ENCODE measurements around the gene ZDHHC11B. TPM values are rescaled to one million over a fixed set of nuclear protein-coding genes. Genes with fewer than 3 reads are reported as not detected.
A peak's percentile ranks its signal among the peaks of the same experiment; 100 is the strongest.
"Not testable (repeated sequence)": the region's sequence is repeated elsewhere in the genome, so short reads cannot be mapped to it uniquely, and the experiment has no call there.

The ZDHHC11B gene
- total and polyA plus RNA-seq, 9 donors = 3.8 to 51.1 (median 10.4) TPM

DNA sequence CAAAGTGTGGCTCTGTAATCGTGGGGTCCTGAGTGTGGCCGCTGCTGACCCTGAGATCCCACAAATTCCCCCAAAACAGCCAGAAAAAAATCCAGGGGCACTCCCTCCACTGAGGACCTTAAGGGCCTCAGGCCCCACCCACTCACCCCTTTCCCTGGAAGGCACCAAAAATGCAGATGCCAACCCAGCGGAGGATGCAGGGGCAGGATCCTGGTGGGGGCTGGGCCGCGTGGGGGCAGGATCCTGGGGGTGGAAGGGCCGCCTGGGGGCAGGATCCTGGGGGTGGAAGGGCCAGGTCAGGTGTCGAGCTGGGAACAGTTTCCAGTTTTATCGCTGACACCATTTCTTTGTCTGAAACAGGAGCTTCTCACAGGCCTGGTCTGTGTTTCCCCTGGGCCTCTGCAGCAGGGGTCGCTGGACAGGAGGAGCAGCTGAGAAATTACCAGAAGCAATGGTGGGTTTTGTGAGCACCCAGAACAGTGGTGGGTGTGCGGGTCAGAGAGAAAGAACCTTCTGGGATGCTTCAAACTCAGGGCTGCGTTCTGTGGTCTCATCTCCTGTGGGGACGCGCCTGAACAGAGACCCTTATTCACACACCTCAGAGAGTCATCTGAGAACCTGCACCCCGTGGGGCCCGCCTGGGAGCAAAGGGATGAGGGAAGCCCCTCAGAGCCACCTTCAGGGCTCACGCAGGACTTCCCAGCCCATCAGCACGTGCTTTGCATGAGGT lies 105.2 kb downstream of the ZDHHC11B start:
- not testable (repeated sequence) for H3K4me3 ChIP-seq (ENCODE audit: low read length); H3K27me3 ChIP-seq (ENCODE audit: control insufficient read depth, insufficient read depth, low read length); H3K36me3 ChIP-seq (ENCODE audit: control insufficient read depth, insufficient read depth, low read length); H3K4me1 ChIP-seq (ENCODE audit: control insufficient read depth, insufficient read depth, low read length); H3K9me3 ChIP-seq (replicated peaks; ENCODE audit: control insufficient read depth, low read depth, low read length); DNase-seq; H3K27ac ChIP-seq (ENCODE audit: low read length)
- WGBS (ENCODE audit: insufficient coverage) = 100% methylated on average over 2 of the region's 17 CpGs

DNA sequence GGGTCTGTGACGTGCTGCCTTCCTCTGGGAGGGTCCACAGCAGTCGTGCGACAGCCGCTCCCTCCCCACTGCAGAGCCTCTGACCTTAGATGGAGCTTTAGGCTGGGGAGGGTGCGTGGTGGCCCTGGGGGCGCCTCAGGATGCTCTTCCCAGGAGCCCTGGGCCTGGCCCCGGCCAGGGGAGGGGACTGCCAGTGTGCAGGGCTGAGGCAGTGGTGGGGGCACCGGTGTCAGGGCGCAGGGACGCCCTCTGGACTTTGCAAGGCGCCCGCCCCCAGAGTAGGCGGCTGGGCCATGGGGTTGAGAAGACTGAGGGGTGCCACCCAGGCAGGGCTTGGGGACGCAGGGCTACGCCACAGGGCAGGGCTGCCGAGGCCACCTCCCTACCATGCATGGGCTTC lies 106.0 kb downstream of the ZDHHC11B start:
- H3K36me3 ChIP-seq (ENCODE audit: control insufficient read depth, insufficient read depth, low read length); DNase-seq; H3K27me3 ChIP-seq (ENCODE audit: control insufficient read depth, insufficient read depth, low read length); H3K9me3 ChIP-seq (replicated peaks; ENCODE audit: control insufficient read depth, low read depth, low read length); H3K4me3 ChIP-seq (ENCODE audit: low read length); H3K27ac ChIP-seq (ENCODE audit: low read length): not testable (repeated sequence)
- 23% methylated on average over 3 of the region's 16 CpGs for WGBS (ENCODE audit: insufficient coverage)
- H3K4me1 ChIP-seq (ENCODE audit: control insufficient read depth, insufficient read depth, low read length) = peaks cover 17% of the 10 kb centered on the region

DNA sequence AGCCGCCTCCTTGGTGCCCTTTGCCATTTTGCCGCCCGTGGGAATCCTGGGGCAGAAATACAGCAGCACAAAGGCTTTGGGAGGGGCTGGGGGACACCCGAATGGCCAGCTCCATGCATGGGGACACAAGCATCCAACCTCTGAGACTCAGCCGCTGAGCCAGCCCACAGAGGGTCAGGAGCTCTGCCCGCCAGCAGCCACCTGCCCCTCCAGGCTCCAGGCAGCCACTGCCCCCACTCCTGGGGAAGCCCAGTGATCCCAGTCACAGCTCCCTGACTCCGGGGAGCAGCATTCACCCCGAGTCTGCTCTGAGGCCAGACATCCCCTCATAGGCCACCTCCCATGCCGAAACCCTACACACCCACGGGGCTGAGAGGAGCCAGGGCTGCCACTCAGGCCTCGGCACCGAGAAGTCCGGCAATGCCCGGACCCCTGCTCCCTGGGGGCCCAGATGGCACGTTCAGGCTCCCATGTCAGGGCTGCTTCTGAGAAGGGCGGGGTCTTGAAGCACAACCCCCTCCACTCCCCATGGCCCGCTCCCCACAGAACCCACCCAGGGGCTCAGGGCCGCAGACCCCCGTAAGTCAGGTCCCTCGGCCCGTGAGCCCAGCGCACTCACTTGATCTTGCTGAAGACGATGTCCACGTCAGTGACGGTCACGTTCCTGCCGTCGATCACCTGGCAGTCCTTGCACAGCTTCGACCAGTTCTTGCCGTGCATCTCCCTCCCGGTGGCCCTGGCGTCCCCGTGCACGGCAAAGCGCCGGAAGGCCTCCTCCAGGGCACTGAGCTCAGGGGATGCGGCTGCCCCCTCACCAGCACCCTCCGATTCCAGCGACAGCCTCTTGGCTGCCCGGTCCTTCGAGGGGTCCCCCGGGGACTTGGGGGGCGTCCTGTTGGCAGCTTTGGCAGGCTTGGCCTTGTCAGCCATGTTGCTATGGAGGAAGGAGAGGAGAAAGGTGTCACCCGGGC lies 107.1 kb downstream of the ZDHHC11B start:
- no peak for DNase-seq
- H3K36me3 ChIP-seq (ENCODE audit: control insufficient read depth, insufficient read depth, low read length) = no peaks in the 10 kb centered on the region
- H3K27me3 ChIP-seq (ENCODE audit: control insufficient read depth, insufficient read depth, low read length) = peaks cover 1% of the 10 kb centered on the region
- no peak overlapping the region for H3K27ac ChIP-seq (ENCODE audit: low read length)
- peaks cover 28% of the 10 kb centered on the region for H3K4me1 ChIP-seq (ENCODE audit: control insufficient read depth, insufficient read depth, low read length)
- H3K9me3 ChIP-seq (replicated peaks; ENCODE audit: control insufficient read depth, low read depth, low read length) = no peaks in the 10 kb centered on the region
- 70% methylated on average over 37 of the region's 44 CpGs for WGBS (ENCODE audit: insufficient coverage)
- no peak overlapping the region for H3K4me3 ChIP-seq (ENCODE audit: low read length)

DNA sequence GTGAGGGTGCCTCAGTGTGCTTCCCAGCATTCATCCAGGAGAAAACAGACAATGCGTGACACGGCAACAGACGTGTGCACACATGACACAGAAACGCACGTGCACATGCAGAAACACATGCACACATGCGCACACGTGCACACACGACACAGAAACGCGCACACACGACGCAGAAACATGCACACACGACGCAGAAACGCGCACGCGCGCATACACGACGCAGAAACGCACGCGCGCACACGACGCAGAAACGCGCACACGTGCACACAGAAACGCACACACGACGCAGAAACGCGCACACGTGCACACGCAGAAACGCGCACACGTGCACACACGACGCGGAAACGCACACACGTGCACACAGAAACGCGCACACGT lies 107.8 kb downstream of the ZDHHC11B start:
- Histone ChIP-seq H3K9me3 (replicated peaks; ENCODE audit: control insufficient read depth, low read depth, low read length) (no peaks in the 10 kb centered on the region), H3K4me1 (ENCODE audit: control insufficient read depth, insufficient read depth, low read length) (peaks cover 35% of the 10 kb centered on the region), H3K27ac (ENCODE audit: low read length) (no peak overlapping the region), H3K4me3 (ENCODE audit: low read length) (no peak overlapping the region), H3K27me3 (ENCODE audit: control insufficient read depth, insufficient read depth, low read length) (peaks cover 3% of the 10 kb centered on the region), H3K36me3 (ENCODE audit: control insufficient read depth, insufficient read depth, low read length) (no peaks in the 10 kb centered on the region)
- no peak for DNase-seq
- 90% methylated on average over 48 of the region's 48 CpGs for WGBS (ENCODE audit: insufficient coverage)

GRCh38 chr5:675871-676698 lies 108.4 kb downstream of the ZDHHC11B start:
- Histone ChIP-seq H3K27me3 (ENCODE audit: control insufficient read depth, insufficient read depth, low read length) (peaks cover 3% of the 10 kb centered on the region), H3K9me3 (replicated peaks; ENCODE audit: control insufficient read depth, low read depth, low read length) (no peaks in the 10 kb centered on the region), H3K4me1 (ENCODE audit: control insufficient read depth, insufficient read depth, low read length) (peaks cover 41% of the 10 kb centered on the region), H3K4me3 (ENCODE audit: low read length) (no peak overlapping the region), H3K36me3 (ENCODE audit: control insufficient read depth, insufficient read depth, low read length) (no peaks in the 10 kb centered on the region), H3K27ac (ENCODE audit: low read length) (no peak overlapping the region)
- 68% methylated on average over 32 of the region's 36 CpGs for WGBS (ENCODE audit: insufficient coverage)
- DNase-seq = no peak

DNA sequence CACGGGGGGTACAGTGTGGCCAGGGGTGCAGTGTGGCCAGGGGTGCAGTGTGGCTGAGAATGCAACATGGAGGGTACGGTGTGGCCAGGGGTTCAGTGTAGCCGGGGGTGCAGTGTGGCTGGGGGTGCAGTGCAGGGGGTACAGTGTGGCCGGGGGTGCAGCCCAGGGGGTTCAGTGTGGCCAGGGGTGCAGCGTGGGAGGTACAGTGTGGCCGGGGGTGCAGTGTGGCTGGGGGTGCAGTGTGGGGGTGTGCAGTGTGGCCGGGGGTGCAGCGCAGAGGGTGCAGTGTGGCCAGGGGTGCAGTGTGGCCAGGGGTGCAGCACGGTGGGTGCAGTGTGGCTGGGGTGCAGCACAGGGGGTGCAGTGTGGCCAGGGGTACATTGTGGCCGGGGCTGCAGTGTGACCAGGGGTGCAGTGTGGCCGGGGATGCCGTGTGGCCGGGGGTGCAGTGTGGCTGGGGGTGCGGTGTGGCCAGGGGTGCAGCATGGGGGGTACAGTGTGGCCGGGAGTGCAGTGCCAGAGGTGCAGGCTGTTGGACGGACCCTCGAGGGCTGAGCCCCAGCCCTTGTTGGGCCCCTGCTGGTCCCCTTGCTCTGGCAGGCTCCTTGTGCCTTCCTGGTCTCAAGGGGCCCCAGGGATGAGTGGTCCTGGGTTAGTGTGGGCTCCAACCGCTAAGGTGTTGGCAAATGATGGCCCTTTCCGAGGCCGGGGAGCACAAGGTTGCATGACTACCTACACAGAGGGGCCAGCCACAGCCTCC lies 109.2 kb downstream of the ZDHHC11B start:
- Histone ChIP-seq H3K4me1 (ENCODE audit: control insufficient read depth, insufficient read depth, low read length) (peaks cover 43% of the 10 kb centered on the region), H3K4me3 (ENCODE audit: low read length) (no peak overlapping the region), H3K36me3 (ENCODE audit: control insufficient read depth, insufficient read depth, low read length) (no peaks in the 10 kb centered on the region), H3K9me3 (replicated peaks; ENCODE audit: control insufficient read depth, low read depth, low read length) (no peaks in the 10 kb centered on the region), H3K27ac (ENCODE audit: low read length) (no peak overlapping the region), H3K27me3 (ENCODE audit: control insufficient read depth, insufficient read depth, low read length) (peaks cover 3% of the 10 kb centered on the region)
- WGBS (ENCODE audit: insufficient coverage) = 65% methylated on average over 17 of the region's 20 CpGs
- DNase-seq = no peak

- Histone ChIP-seq H3K9me3 (replicated peaks; ENCODE audit: control insufficient read depth, low read depth, low read length) (no peaks in the 10 kb centered on the region), H3K4me1 (ENCODE audit: control insufficient read depth, insufficient read depth, low read length) (peaks cover 43% of the 10 kb centered on the region), H3K36me3 (ENCODE audit: control insufficient read depth, insufficient read depth, low read length) (no peaks in the 10 kb centered on the region), H3K27ac (ENCODE audit: low read length) (no peak overlapping the region), H3K4me3 (ENCODE audit: low read length) (no peak overlapping the region), H3K27me3 (ENCODE audit: control insufficient read depth, insufficient read depth, low read length) (peaks cover 3% of the 10 kb centered on the region)
- 37% methylated on average over 6 of the region's 7 CpGs for WGBS (ENCODE audit: insufficient coverage)
- peak; percentile 39 for DNase-seq
These were observed 109.9 kb downstream of the ZDHHC11B start for GRCh38 chr5:674630-675011.

DNA sequence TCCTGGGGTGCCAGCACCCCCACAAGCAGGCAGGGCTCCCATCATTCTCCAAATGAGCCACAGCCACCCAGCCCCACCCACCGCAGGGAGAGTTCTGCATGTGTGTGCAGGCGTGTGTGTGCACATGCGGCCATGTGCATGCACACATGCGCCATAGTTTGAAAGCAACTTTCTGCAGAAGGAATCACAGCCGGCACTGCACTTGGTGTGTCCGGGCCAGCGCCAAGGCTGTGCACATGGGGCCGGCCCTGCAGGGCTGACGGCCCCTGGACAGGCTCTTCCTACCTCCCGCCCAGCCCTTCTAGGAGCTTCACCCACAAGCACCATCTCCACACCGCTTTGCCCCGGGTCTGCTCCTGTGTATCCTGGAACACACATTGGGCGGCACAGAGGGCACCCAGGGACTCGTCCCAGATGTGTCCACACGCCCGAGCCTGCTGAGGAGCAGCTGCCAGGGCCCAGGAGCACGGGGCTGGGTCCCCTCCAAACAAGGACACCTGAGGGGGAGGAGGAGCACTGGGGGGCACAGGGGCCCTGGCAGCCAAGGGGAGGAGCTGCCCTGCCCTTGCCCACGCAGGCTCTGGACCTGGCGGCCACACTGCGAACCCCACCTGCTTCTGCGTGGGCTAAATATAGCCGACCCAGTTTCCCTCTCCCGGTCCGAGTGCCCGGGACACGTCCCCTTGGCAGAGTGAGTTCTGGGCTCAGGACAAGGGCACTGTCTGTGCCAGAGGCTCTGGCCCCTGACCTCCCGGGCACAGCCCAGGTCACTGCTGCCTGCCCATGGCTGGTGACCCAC lies 110.5 kb downstream of the ZDHHC11B start:
- 44% methylated on average over 21 of the region's 27 CpGs for WGBS (ENCODE audit: insufficient coverage)
- Histone ChIP-seq H3K36me3 (ENCODE audit: control insufficient read depth, insufficient read depth, low read length) (no peaks in the 10 kb centered on the region), H3K4me1 (ENCODE audit: control insufficient read depth, insufficient read depth, low read length) (peaks cover 43% of the 10 kb centered on the region), H3K9me3 (replicated peaks; ENCODE audit: control insufficient read depth, low read depth, low read length) (no peaks in the 10 kb centered on the region), H3K4me3 (ENCODE audit: low read length) (no peak overlapping the region), H3K27ac (ENCODE audit: low read length) (no peak overlapping the region), H3K27me3 (ENCODE audit: control insufficient read depth, insufficient read depth, low read length) (peaks cover 3% of the 10 kb centered on the region)
- peak; percentile 40 for DNase-seq
